ENCODE measurements around the gene SCAMP5. TPM values are rescaled to one million over a fixed set of nuclear protein-coding genes. Genes with fewer than 3 reads are reported as not detected.
A peak's percentile ranks its signal among the peaks of the same experiment; 100 is the strongest.

The SCAMP5 gene
- total and polyA plus RNA-seq, 2 of the 13 experiments (the other 11 are each of a cell fraction or from before 2014, with no cell fraction given) = 34.3 to 49.0 TPM

DNA sequence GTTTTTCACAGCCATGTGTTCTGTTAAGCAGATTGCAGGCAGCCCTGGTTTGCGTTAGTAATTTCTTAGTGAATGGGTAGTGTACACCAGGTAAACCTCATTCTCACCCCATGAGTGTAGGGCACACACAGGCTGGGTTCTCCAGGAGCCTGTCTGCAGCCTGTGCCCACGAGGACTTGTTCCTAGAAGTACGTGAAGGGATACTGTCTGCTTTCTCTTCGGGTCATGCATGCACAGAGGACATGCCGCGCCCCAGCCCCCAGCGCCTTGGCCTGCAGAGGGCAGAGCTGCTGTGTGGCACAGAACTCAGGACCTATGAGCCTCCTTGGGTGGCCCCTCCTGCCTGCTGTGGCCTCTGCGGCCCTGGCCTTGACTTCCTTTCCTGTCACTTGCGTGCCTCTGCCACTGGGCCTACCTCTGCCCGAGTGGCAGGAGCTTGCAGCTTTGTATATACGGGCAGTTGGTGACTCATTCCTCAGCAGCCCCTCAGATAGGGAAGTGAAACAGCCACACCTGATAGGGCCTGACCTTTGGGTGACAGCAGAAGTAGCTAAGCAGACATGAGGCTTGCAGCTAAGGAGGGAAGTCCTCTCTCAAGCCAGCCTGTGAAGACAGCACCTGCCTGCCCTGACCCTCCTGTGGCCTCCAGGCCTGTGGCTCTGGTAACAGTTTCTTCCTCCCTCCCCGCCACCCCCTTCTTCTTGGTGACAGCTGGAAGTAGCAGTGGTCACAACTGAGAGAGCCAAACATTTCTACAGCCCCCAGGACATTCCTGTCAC lies 47.6 kb downstream of the SCAMP5 start (continued):
- TF ChIP-seq ISL2 (CRISPR knock-in tag; IDR thresholded peaks at IDR 0.05) = peak; percentile 28; the same call in 1 of the 2 replicates
- no peak for TF ChIP-seq FLYWCH1 (CRISPR knock-in tag; IDR thresholded peaks at IDR 0.05)
- TF ChIP-seq, protein P1, sequence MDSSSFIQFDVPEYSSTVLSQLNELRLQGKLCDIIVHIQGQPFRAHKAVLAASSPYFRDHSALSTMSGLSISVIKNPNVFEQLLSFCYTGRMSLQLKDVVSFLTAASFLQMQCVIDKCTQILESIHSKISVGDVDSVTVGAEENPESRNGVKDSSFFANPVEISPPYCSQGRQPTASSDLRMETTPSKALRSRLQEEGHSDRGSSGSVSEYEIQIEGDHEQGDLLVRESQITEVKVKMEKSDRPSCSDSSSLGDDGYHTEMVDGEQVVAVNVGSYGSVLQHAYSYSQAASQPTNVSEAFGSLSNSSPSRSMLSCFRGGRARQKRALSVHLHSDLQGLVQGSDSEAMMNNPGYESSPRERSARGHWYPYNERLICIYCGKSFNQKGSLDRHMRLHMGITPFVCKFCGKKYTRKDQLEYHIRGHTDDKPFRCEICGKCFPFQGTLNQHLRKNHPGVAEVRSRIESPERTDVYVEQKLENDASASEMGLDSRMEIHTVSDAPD (CRISPR knock-in tag; IDR thresholded peaks at IDR 0.05) = 0 out of 2 replicates have a peak, but pooled peaks have one; percentile 21
- TF ChIP-seq, protein P2, sequence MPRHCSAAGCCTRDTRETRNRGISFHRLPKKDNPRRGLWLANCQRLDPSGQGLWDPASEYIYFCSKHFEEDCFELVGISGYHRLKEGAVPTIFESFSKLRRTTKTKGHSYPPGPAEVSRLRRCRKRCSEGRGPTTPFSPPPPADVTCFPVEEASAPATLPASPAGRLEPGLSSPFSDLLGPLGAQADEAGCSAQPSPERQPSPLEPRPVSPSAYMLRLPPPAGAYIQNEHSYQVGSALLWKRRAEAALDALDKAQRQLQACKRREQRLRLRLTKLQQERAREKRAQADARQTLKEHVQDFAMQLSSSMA (CRISPR knock-in tag; IDR thresholded peaks at IDR 0.05) = peak; percentile 44; the same call in 1 of the 2 replicates
- peak; percentile 25 for TF ChIP-seq RBM39 (IDR thresholded peaks at IDR 0.05; ENCODE audit: low read depth, low read length, poor library complexity, severe bottlenecking)
- no peak for TF ChIP-seq RFX1 (IDR thresholded peaks at IDR 0.05)
- TF ChIP-seq KDM6A (CRISPR knock-in tag; IDR thresholded peaks at IDR 0.05; ENCODE audit: low read depth) = 0 out of 2 replicates have a peak, but pooled peaks have one; percentile 52
- no peak for TF ChIP-seq ZC3H4 (CRISPR knock-in tag; IDR thresholded peaks at IDR 0.05; ENCODE audit: borderline replicate concordance)
- no peak for TF ChIP-seq HCFC1 (IDR thresholded peaks at IDR 0.05; ENCODE audit: low read depth, low read length)
- peak; percentile 97 for TF ChIP-seq BCL6 (CRISPR knock-in tag; IDR thresholded peaks at IDR 0.05)
- no peak for TF ChIP-seq PLRG1 (conservative IDR thresholded peaks at IDR 0.05)
- TF ChIP-seq, protein P3, sequence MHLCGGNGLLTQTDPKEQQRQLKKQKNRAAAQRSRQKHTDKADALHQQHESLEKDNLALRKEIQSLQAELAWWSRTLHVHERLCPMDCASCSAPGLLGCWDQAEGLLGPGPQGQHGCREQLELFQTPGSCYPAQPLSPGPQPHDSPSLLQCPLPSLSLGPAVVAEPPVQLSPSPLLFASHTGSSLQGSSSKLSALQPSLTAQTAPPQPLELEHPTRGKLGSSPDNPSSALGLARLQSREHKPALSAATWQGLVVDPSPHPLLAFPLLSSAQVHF (CRISPR knock-in tag; IDR thresholded peaks at IDR 0.05) = no peak
- TF ChIP-seq, protein P4, sequence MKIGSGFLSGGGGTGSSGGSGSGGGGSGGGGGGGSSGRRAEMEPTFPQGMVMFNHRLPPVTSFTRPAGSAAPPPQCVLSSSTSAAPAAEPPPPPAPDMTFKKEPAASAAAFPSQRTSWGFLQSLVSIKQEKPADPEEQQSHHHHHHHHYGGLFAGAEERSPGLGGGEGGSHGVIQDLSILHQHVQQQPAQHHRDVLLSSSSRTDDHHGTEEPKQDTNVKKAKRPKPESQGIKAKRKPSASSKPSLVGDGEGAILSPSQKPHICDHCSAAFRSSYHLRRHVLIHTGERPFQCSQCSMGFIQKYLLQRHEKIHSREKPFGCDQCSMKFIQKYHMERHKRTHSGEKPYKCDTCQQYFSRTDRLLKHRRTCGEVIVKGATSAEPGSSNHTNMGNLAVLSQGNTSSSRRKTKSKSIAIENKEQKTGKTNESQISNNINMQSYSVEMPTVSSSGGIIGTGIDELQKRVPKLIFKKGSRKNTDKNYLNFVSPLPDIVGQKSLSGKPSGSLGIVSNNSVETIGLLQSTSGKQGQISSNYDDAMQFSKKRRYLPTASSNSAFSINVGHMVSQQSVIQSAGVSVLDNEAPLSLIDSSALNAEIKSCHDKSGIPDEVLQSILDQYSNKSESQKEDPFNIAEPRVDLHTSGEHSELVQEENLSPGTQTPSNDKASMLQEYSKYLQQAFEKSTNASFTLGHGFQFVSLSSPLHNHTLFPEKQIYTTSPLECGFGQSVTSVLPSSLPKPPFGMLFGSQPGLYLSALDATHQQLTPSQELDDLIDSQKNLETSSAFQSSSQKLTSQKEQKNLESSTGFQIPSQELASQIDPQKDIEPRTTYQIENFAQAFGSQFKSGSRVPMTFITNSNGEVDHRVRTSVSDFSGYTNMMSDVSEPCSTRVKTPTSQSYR (CRISPR knock-in tag; IDR thresholded peaks at IDR 0.05; ENCODE audit: borderline replicate concordance) = peak; percentile 11; the same call in 1 of the 2 replicates
- TF ChIP-seq ZNF747 (CRISPR knock-in tag; IDR thresholded peaks at IDR 0.05; ENCODE audit: borderline replicate concordance) = peak; percentile 56; the same call in 1 of the 2 replicates
- no peak; the same call in 1 of the 2 replicates for TF ChIP-seq FOXJ3 (CRISPR knock-in tag; IDR thresholded peaks at IDR 0.05; ENCODE audit: borderline replicate concordance)
- TF ChIP-seq, protein P5, sequence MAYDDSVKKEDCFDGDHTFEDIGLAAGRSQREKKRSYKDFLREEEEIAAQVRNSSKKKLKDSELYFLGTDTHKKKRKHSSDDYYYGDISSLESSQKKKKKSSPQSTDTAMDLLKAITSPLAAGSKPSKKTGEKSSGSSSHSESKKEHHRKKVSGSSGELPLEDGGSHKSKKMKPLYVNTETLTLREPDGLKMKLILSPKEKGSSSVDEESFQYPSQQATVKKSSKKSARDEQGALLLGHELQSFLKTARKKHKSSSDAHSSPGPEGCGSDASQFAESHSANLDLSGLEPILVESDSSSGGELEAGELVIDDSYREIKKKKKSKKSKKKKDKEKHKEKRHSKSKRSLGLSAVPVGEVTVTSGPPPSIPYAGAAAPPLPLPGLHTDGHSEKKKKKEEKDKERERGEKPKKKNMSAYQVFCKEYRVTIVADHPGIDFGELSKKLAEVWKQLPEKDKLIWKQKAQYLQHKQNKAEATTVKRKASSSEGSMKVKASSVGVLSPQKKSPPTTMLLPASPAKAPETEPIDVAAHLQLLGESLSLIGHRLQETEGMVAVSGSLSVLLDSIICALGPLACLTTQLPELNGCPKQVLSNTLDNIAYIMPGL (CRISPR knock-in tag; IDR thresholded peaks at IDR 0.05; ENCODE audit: borderline replicate concordance in 1 of 2, low read depth in 1 of 2) = peak; percentile 78 to 88; a peak in 2 of 4 replicates
- TF ChIP-seq, protein P6, sequence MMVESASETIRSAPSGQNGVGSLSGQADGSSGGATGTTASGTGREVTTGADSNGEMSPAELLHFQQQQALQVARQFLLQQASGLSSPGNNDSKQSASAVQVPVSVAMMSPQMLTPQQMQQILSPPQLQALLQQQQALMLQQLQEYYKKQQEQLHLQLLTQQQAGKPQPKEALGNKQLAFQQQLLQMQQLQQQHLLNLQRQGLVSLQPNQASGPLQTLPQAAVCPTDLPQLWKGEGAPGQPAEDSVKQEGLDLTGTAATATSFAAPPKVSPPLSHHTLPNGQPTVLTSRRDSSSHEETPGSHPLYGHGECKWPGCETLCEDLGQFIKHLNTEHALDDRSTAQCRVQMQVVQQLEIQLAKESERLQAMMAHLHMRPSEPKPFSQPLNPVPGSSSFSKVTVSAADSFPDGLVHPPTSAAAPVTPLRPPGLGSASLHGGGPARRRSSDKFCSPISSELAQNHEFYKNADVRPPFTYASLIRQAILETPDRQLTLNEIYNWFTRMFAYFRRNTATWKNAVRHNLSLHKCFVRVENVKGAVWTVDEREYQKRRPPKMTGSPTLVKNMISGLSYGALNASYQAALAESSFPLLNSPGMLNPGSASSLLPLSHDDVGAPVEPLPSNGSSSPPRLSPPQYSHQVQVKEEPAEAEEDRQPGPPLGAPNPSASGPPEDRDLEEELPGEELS (CRISPR knock-in tag; IDR thresholded peaks at IDR 0.05) = peak; percentile 77

Measured in HepG2 (cell line).